ENCODE results near the gene VAPA.
"Not testable (repeated sequence)": the region's sequence is repeated elsewhere in the genome, so short reads cannot be mapped to it uniquely, and the experiment has no call there.

The VAPA gene

GRCh38 chr18:9887992-9888391, 25.8 kb upstream of the VAPA start:
- DNase-seq: no peak

GRCh38 chr18:9890196-9890595, 23.6 kb upstream of the VAPA start:
- no peak for DNase-seq

- DNase-seq: no peak
Measured at GRCh38 chr18:9890957-9891356, 22.9 kb upstream of the VAPA start.

- not testable (repeated sequence) for DNase-seq
Measured at GRCh38 chr18:9891515-9891914, 22.3 kb upstream of the VAPA start.

- DNase-seq: no peak
Measured at GRCh38 chr18:9894454-9895068, 19.3 kb upstream of the VAPA start.

- DNase-seq: no peak
Measured at GRCh38 chr18:9897129-9897528, 16.7 kb upstream of the VAPA start.

DNA sequence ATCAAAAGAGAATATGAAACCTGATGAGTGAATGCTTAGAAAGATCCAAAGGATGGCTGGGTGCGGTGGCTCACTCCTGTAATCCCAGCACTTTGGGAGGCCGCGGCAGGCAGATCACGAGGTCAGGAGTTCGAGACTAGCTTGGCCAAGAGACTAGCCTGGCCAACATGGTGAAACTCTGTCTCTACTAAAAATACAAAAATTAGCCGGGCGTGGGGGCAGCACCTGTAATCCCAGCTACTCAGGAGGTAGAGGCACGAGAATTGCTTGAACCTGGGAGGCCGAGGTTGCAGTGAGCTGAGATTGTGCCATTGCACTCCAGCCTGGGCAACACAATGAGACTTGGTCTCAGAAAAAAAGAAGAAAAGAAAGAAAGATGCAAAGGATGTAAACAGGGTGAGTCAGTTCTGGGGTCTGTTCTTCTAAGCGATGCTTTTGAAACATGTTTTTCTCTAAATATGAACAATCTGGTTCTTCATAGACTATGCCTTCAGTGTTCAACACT, 16.0 kb upstream of the VAPA start:
- DNase-seq: not testable (repeated sequence)

- DNase-seq: no peak
Measured at GRCh38 chr18:9898792-9899549, 14.8 kb upstream of the VAPA start.

- not testable (repeated sequence) for DNase-seq
Measured at GRCh38 chr18:9899550-9899930, 14.3 kb upstream of the VAPA start.

DNA sequence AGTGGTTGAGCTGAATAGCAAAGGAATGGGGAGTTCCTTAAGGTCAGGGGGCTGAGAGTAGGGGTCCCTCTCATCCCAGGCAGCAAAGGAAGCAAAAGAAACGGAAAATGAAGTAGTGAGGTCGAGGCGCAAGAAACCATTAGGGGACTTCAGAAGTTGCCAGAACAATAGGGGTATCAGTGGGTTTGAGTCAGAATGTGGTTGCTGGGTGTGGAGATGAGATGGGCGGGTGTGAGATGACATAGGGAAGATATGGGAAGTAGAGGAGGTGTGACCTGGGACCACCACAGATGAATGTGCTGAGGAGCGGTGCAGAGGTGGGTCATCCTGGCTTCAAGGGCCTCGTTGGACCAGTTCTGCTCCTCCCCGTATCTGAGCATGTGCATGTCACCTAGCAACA, 13.1 kb upstream of the VAPA start:
- DNase-seq: no peak

DNA sequence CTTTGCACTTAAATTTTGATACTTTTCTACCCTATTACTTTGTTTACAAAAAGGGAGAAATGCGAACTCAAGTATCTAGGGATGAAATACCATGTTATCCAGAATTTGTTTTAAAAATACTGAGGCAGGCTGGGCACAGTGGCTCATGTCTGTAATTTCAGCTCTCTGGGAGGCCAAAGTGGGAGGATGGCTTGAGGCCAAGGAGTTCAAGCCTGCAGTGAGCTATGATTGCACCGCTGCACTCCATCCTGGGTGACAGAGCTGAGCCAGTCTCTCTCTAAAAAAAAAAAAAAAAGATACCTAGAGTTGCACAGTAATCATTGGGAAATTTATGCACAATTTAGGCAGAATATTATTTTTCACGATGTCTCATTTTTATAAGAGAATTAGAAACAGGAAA, 12.4 kb upstream of the VAPA start:
- DNase-seq: no peak

DNA sequence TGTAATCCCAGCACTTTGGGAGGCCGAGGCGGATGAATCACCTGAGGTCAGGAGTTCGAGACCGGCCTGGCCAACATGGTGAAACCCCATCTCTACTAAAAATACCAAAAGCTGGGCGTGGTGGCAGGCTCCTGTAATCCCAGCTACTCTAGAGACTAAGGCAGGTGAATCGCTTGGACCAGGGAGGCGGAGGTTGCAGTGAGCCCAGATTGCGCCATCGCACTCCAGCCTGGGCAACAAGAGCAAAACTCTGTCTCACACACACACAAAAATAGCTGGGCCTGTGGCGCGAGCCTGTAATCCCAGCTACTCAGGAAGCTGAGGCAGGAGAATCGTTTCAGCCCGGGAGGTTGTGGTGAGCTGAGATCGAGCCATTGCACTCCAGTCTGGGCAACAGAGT, 11.6 kb upstream of the VAPA start:
- not testable (repeated sequence) for DNase-seq

DNA sequence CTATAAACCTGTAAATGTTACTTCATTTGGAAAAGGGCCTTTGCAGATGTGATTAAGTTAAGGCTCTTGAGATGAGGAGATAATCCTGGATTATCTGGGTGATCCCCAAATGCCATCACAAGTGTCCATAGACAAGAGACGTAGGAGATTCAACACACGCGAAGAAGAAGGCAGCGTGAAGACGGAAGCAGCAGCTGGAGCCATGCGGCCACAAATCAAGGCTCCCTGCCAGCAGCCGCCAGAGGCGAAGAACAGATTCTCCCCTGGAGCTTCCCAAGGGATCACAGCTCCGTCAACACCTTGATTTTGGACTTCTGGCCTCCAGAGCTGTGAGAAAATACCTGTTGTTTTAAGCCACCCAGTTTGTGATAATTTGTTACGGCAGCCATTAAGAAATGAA, 11.0 kb upstream of the VAPA start:
- no peak for DNase-seq

DNA sequence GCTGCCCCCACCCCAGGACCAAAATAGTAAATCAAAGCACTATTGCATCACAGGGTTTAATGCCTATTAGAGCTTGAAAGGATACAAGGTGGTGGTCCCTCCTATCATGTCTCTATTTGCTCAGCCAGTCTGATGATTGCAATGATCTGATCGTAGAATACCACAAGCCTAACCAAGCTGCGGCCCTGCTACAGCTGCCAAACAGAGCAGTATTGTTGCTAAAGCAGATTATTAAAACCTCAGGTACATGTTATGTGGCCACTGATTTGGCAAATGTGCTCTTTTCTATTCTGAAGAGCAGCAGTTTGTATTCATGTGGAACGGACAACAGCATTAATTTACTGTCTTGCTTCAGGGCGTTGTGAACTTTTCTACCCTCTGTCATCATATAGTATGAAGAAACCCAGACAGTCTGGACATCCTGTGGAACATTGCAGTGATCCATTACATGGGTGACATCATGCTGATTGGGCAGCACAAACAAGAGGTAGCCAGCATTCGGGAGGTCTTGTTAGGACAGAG, 8.4 kb upstream of the VAPA start:
- no peak for DNase-seq

GRCh38 chr18:9906481-9906880, 7.3 kb upstream of the VAPA start:
- DNase-seq: no peak

GRCh38 chr18:9907867-9908266, 5.9 kb upstream of the VAPA start:
- no peak for DNase-seq

DNA sequence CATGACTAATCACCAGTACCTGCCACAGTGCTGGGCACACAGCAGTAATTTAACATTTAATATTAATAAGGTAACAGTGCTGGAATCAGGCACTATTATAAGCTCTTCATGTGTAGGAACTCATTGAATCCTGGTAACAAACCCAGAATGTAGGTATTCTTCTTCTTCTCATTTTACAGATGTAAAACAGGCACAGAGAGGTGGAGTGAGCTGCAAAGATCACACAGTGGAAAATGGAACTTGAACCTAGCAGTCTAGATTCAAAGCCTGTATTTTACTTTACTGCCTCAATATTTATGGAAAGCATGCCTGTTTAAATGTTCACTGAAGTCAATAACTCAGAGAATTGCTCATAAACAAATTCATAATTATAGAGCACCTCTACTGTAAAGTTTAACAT, 3.7 kb upstream of the VAPA start:
- DNase-seq: no peak

DNA sequence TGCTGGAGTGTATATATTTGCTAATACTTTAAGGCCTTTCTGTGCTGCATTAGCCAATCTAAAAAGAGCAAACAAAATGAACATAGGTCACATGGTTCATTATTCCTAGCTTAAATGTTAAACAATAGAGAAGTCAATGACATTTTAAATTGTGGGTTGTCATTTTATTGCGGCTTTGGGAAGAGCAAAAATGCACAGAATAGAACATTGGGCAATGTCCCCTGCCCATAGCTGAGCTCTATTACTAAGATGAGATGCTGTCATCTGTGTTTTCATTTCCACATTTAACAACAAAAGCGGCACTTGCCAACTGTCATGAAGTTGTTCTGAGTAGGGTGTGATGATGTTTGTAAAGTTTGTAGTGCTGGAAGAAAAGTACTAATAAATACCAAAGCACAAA, 3.2 kb upstream of the VAPA start:
- DNase-seq: no peak

DNA sequence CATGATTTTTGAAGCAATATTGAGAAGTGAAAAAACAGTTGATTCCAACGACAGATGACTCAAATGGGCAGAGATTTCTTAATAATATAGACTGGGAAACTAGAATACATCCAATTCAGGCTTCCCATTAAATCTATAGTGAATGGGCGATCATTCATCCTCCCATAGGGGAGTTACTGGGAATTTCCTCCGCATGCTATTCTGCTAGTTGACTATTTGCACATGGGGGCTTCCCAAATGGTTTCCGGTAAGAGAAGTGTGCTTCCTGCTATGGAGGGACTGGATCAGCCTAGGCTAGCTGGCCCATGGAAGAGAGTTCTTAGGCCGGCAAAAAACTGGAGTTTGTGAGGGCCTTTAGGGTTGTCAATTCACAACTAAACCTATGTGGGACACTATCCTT, 2.6 kb upstream of the VAPA start:
- DNase-seq: no peak

- DNase-seq: not testable (repeated sequence)
Measured at GRCh38 chr18:9912285-9912684, 1.5 kb upstream of the VAPA start.

DNA sequence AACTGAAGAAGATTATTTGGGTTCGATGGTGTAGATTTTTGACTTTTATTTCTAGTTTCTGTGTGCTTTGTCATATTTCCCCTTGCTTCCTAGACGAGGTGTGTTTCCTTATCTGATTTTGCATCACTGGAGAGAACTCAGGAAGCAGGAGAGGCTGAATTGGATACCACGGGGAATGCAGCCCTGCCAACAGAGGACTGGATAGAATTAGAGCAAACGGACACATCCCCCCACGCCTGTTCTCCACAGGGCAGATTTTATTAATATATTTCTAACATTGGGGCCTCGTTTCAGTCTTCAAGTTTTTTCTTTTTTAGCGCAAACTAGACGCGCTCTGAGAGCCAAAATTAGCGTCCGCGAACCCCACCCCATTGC, 678 bp upstream of the VAPA start:
- DNase-seq: no peak

DNA sequence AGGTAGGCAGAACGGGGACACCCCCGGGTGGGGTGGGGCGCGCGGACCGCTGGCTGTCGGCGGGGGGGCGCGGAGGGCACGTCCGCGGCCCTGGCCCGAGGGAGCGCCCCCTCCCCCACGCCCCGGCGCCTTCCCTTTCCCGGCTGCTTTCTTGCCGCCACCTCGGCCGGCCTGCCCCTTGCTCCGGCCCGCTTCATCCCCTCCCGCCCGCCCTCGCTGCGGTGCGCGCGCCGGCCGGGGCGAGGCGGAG, 443 bp downstream of the VAPA start:
- no peak for DNase-seq

GRCh38 chr18:9914584-9915290, 921 bp downstream of the VAPA start:
- peak; percentile 63 for DNase-seq
